ENCODE measurements around the gene SYT7.

Gene SYT7

DNA sequence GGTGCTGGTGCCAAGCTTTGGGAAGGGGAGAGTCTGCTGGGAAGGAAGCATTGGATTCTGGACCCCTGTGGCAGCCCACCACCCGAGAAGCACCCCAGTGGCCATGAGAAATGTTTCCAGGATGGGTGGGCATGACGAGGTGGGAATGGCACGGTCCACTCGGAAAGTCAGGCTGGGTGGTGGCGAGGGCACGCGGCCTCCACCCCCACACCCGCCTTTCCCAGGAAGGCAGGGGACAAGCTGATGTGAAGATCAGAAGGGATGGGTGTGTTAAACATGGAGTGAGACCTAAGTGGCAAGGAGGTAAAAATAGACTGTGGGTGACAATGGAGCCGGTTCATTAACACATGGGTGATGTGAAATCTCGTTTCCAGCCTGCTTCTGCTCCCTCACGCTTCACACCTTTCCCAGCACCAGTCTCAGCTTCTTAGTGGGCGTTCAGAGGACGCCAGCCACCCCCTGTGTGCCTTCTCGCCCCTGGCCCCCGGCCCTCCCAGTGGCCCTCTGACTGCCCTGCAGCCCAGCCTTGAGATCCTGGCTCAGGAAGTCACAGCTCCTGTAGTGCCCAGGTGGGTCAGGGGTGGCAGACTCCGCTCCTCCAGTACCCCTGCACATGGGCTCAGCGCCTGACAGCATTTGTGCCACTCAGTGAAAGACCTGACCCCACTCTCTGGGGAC is 44.7 kb downstream of the SYT7 start:
- no peak for DNase-seq (ENCODE audit: low spot score)

DNA sequence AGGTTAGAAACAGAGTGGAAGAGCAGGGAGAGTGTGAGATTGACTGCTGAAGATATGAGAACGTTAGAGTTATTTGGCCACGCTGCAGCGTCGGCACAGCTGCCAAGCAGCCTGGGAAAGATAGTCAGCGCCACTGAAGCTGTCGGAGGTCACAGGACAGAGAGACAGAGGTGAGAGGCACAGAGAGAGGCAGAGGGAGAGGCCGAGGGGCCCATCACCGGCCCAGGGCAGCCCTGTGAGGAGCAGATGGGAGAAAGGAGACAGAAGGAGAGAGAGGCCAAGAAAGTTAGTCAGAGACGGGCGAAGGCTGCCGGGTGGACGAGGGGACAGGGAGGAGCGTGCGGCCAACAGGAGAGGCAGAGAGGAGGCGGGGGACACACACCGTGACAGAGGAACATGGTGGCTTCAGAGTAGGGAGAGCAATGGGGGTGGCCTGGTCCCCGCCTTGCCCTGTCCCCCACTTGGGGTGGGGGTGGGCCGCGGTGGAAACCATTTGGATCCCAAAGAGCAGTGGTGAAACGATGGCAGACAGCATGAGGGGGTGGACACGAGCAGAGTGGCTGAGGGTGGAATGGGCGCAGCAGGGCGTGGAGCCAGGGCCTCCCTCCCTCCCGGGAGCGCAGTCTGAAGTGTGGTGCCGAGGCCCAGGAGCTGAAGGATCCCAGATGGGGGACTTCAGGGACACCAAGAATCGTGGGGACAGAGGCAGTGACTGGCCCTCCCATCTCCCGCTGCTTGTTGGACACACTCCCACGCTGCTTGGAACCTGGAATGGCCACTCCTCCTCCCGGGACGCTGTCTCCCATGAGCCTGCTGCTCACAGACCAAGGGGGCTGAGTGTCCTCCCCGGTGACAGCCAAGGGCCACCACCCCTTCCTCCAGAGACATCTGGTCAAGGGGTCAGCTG is 45.7 kb downstream of the SYT7 start:
- DNase-seq (ENCODE audit: low spot score) = no peak

DNA sequence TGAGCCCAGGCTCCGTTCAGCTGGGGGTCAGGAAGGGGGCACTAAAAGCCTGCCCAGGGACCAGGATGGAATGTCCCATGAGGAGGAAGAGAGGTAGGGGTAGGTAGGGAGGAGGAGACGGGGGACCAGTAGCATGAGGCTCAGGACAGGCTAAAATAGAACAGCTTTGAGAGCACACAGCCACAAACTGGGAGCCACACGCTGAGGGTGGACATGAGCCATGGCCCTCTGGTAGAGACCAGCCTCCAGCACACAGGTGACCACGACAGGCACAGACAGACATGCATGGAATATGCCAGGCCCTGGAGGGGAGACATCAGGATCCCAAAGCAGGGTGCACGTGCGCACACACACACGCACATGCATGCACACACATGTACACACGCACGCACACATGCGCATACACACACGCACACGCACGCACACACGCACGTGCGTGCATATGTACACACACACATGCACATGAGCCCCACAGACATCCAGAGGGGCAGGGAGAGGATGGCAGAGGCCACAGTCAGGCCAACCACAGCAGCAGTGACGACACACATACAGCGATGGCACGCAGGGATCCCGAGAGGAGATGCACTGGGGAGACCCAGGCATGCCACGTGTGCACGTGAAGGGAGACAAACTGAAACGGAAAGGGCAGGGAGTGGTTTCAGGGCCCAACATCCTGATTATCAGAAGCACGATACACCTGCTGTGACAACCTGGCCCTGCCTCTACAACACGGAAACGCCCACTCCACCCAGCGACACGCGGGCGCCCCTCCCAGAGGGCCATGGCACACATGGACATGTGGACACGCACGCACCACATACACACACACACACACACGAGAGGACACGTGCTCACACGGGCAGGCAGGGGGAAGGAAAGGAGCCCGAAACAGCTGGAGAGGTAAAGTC is 46.6 kb downstream of the SYT7 start:
- no peak for DNase-seq (ENCODE audit: low spot score)

DNA sequence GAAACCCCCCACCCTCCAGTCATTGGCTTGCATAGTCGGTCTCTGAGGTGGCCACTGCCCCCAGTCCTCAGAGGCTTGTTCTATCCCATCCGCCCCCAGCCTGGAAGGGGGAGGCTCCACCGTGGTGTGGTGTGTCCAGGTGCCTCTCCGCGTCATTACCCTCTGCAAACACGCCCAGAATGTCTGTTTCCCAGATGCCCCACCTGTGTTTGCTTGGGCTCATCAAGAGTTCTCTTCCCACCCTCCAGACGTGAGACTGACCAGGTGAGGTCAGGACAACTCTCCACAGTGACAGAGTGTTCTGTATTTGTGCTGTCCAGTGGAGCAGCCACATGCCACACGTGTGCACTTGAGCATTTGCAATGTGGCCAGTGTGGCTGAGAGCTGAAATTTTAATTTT is 47.5 kb downstream of the SYT7 start:
- DNase-seq (ENCODE audit: low spot score) = no peak

DNA sequence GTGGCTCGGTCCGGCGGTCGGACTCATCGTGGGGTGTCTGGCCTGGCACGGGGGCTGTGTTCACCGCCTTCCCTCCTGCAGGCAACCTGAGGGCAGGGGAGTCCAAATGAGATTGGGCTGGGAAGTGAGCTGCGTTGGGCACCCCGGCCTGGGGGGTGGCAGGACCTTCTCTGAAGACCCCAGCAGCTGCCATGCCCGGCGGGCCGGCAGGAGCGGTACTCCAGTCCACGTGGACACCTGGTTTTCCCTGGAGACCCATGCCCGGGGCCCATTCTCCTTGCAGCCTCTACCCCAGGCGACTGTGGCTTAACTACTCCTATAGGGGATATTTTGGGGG is 47.9 kb downstream of the SYT7 start:
- DNase-seq (ENCODE audit: low spot score) = no peak

DNA sequence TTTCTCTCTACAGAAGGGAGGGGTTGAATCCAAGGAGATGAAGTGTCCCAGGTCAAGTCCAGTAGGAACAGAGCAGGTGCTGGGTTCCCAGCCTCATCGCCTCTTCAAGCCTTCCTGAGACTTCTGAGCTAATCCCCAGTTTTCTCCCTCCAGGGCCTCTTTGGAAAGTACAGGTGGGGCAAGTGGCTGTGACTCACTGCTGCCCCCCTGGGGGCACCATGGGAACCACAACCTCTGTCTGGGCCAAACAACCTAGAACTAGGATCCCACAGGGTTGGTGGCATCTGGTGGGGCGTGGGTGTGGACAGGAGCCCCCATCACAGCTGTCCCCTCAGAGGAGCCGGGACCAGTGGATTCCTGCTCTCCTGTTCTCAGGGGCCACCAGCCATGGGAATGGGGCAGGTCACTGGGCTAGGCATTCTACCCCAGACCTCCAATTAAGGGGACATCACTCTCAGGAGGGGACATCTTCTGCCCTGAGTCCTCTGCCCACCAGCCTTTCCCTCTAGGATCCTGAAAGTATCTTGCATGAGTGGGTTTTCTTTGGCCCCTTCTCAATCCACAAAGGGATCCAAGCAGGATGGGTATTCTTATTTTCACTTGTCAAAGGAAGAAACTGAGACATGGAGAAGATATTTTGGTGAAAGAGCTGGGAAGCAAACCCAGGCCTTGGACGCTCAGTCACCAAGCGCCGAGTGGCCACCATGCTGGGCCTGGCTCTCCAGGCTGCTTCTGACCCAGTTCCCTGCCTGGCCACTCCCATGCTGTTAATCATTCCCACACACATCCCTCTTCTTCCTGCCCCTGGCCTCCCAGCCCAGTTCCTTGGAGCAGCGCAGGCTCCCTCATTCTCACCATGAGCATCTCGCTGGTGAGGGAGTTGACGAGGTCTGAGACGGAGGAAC is 48.5 kb downstream of the SYT7 start:
- DNase-seq (ENCODE audit: low spot score) = peak; percentile 83

DNA sequence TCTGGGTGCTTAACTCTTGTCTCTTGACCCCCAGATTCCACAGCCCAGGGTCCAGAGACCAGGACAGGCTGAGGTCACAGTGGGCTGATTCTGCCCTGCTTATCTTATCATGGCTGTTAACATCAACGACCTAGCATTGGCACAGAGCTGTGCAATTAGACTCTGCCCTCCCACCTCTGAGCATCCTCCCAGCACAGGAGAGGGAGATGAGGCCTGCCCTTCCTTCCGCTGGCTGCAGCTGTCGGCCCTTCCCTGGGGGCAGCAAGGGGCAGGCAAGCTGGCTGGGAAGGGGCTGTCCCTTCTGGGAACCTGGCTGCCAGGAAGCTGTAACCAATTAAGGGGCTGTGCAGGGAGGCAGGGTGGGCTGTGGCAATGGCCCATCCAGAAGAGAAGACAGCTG is 49.8 kb downstream of the SYT7 start:
- DNase-seq (ENCODE audit: low spot score) = no peak

DNA sequence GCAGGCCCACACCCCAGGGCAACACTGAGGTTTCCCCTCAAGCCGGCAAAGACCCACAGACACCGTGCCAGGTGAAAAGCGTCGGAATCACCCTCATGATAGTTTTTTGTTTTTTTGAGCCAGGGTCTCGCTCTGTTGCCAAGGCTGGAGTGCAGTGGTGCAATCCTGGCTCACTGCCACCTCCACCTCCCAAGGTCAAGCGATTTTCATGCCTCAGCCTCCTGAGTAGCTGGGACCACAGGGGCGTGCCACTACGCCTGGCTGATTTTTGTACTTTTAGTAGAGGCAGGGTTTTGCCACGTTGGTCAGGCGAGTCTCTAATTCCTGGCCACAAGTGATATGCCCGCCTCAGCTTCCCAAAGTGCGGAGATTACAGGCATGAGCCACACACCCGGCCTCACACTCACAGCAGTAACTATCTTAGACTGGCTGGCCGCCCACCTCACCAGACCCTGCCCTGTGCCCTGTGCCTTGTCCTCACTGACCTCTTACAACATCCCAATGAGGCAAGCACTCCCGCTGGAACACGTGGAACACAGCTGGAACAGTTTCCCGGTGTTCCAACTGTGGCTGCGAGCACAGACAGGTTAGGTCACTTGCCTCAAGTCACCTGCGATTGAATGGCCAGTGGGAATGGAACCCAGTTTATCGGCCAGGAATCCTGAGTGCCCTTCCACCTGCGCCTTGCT is 51.2 kb downstream of the SYT7 start:
- DNase-seq (ENCODE audit: low spot score) = no peak

DNA sequence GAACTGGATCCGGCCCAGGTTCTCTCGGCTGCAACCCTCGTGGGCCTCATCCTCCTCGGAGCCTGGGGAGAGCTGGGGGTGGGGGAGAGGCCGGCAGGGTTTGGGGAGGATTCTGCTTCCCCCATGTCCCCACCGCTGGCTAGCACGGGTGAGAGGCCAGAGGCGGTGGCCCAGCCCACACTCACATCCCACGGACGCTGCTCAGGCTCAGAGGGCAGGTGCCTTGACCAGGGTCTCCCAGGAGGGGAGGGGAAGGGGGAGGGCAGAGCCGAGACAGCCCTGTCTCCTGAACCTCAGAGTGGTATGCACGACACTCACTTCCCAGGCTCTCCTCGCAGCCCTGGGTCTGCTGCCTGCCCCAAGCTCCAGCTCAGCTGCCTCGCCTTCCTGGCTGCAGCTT is 52.8 kb downstream of the SYT7 start:
- DNase-seq (ENCODE audit: low spot score) = no peak

DNA sequence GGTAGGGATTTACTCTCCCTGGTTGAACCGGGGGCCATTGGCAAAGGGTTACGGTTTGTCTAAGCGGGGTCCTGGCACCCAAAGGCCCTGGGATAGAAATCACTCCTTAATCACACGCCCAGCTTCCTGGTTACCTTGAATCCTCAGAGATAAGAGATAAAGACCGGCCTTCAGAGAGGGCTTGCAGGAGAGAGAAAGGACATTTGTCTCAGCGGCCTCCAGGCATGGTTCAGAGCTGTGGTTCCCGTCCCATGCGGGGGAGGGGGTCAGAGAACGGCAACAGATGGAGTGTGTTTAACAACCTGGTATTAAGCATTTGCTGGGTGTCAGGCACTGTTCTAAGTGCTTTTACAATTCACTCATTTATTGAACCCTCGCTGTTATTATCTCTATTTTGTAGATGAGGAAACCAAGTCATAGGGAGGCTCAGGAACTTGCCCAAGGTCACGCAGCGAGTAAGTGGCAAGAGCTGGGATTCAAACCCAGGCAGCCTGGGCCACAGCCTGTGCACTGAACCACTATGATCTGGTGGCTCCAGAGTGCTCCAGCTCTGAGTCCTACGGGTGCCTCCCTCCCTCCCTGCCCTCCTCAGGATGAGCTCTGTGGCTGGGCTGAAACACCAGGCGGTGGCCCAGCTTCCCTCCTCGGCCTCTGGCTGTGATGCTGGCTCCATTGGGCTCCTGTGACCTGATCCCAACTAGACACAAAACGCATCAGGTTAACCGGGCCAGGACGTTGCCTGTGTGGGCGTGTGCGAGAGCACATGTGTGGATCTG is 53.7 kb downstream of the SYT7 start:
- no peak for DNase-seq (ENCODE audit: low spot score)

DNA sequence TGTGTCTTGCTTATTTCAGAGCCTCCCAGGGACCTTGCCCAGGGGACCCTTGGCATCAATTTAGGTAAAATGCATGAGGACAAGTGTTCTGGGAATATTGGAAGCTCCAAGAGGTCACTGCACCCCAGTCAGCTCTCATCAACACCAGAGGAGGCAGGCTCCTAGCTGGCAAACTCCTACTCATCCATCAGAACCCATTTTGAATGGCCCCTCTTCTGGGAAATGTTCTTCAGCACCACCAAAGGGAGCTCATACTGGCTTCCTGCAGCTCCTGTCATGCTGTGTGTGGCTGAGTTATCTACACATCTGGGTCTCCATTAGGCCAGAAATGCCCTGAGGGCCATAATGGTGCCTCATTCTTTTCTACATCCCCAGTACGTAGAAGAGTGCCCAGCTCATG is 54.6 kb downstream of the SYT7 start:
- DNase-seq (ENCODE audit: low spot score) = no peak

DNA sequence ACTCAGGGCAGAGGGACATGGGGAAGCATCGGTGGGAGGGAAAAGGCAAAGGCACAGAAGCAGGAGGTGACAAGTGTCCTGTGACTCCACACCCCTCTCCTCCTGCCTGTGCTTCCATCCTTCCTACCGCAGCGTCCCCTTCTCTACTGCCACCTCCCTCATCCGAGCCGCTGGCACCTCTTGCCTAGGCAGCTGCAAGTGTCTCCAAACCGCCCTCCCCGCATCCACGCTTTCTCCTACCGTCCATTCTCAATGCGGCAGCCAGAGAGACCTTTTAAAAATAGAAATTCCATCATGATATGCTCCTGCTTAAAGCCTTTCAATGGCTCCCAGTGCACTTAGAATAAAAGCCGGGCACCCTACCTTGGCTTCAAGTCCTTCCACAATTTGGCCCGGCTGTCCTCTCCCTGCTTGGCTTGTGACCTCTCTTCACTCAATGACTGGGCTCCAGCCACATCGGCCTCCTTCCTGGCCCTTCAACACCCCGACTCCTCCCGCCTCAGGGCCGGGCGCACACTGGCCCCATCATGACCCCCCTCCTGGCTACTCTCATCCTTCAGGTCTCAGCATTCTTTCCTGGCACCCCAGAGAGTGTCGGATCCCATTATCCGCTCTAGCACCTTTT is 55.8 kb downstream of the SYT7 start:
- DNase-seq (ENCODE audit: low spot score) = no peak

DNA sequence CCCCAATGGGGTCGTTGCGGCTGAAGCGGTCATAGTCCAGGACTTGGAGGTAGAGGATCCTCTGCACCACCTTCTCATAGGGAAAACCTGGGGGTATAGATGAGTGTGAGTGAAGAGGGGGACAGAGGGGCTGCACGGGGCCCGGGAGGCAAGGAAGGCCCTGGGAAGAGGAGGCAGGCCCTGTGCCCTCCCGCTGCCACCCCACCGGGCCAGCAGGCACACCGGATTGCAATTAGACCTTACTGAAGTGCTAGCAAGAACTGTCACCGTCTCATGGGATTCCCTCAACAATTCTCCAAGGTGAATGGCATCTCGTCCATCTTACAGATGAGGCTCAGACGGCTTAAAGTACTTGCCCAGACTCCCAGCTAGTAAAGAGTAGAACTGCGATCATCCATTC is 56.4 kb downstream of the SYT7 start:
- no peak for DNase-seq (ENCODE audit: low spot score)

DNA sequence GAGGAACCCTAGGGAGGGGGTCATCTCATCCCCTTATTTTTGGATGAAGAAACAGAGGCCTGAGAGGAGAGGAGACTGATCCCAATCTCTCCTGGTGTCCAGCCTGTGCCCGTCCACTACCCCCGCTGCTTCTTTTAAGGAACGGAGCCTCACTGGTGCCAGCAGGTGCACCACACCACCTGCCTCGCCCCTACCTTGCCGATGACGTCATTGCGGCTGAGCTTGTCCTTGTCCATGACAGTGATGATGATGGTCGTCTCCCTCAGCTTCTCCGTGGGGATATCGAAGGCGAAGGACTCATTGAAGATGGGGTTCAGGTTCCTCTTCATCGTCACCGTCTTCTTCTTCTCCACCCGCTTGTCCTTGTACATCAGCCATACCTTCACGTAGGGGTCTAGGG is 58.0 kb downstream of the SYT7 start:
- DNase-seq (ENCODE audit: low spot score) = no peak

DNA sequence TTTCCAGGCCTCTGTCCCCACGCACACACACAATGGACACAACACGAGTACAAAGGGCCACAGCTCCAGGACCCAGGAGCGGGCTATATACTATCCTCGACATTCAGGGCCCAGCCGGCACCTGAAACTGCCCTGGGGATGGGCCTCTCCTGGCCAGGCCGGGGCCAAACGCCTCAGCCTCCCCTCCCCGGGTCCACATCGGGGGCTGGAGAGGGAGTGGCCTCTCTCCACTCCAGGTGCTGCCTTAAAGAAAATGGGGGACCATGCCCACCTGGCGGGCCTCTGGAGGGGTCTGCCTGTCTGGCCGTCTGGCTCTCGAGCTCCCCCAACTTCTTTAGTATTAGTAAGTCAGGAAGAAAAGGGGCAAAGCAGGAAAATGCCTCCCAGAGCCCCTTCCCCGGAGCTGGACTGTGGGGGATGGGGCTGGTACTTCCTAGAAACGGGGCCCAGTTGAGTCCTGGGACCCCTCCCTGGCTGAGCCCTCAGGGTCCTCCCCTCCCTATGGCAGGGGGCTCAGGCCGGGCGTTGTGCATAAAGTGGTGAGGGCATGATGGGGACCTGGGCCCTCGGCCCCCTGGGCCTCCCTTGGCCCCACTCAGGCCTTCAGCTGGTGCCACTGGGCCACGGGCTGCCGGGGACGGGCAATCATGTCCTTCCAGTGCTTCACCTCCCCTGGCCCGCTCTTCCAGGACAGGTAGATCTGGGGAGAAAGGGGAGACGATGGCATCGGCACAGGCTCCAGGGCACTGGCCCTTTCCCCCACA is 62.7 kb downstream of the SYT7 start:
- DNase-seq (ENCODE audit: low spot score) = no peak

DNA sequence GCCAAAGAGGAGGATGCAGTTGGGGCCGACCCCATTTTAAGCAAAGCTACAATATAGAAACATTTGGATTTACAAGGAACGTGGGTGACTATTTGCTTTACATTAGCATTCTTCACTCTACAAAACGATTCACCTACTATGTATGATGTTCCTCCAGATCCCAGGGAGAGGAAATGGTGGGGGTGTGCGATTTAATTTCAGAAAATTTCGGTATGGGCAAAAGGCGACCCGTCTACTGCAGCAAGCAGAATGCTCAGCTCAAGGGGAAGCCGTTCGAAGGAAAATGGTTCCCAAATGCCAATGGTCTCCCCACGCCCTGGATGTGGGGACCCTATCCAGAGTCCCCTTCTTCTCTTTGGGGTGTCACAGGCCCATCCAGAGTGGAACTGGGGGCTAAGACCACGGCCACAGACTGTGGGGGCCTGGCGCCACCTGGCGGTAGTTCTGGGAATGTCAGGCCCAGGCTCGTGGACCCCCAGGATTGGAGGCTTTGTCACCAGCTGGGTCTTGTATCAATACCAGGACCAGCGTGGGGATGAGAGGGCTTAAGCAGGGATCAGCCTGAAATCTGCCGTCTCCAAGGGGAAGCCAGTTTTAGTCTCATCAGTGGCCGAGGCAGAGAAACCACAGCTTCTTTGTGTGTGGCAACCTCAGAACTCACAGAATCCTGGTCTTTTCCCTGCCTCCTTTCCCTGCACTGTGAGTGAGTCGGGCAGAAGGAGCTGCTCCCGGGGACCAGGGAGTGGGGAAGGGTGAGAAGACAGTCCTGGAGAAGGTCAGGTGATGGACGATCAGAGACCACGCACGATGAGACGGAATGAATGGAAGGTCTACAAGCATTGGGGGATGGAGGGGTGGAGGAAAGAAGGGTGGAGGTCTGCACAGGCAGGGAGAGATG is 64.0 kb downstream of the SYT7 start:
- peak; percentile 89 for DNase-seq (ENCODE audit: low spot score)

DNA sequence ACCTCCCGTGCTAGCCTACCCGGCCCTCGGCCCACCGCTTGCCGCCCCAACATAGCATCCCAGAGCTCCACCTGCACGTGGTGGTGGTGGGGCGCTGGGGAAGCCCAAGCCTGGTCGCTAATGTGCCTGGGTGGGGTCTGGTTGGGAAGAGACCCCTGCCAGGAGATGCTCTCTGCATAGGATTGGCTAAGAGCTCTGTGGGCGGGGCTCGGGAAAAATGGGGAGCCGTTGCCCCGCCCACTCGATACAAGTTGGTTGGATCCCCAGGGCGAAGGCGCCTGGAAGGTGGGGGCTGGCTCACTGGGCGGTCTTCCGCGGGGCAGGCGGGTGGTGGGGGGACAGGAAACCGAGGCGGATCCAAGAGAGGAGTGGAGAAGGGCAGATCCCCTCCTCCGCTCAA is 64.7 kb downstream of the SYT7 start:
- DNase-seq (ENCODE audit: low spot score) = no peak

DNA sequence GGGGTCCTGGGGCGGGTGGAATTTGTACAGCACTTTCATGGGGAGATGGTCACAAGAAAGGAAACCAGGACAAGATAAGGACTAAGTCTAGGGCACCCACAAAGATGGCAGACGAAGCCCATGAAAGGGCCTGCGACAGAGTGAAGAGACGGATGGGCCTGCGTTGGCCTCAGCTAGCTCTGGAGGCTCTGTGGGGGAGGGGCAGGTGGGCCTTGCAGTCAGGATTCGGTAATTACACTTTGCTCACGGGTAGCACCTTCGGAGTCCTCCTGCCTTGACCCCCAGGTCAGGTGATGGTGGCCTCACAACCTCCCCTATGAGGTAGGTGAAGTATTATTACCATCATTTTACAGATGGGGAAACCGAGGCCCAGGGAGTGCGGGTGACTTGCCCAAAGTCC is 65.2 kb downstream of the SYT7 start:
- DNase-seq (ENCODE audit: low spot score) = no peak

Data from D341Med (cell line).